ENCODE results near the gene TAS1R3.

- TF ChIP-seq REST (IDR thresholded peaks at IDR 0.05; ENCODE audit: low read depth, low read length) (no peak), CTCF (IDR thresholded peaks at IDR 0.05 in 2 of 3, conservative IDR thresholded peaks at IDR 0.05 in 1 of 3; ENCODE audit: control insufficient read depth in 2 of 3, extremely low read depth in 1 of 3, insufficient read depth in 1 of 3, low read depth in 3 of 3, low read length in 3 of 3) (no peak), RCOR1 (conservative IDR thresholded peaks at IDR 0.05; ENCODE audit: low read depth, low read length) (no peak), MAX (IDR thresholded peaks at IDR 0.05; ENCODE audit: low read depth, low read length) (no peak), SIN3A (IDR thresholded peaks at IDR 0.05; ENCODE audit: low read depth, low read length) (no peak)
Observed at GRCh38 chr1:1281533-1282321, 49.4 kb upstream of the TAS1R3 start.

Data from GM12878 (cell line).